NCI-H128 (cell line): ENCODE measurements around the gene NEU2.
"Not testable (repeated sequence)": the region's sequence is repeated elsewhere in the genome, so short reads cannot be mapped to it uniquely, and the experiment has no call there.

Experiments used
- DNase-seq: peaks from one replicate; lab custom pipeline; 2025; ENCODE audit not compliant: unreplicated experiment; lab: John Stamatoyannopoulos, UW

NEU2 gene

GRCh38 chr2:233010569-233011267 lies 21.8 kb upstream of the NEU2 start:
- no peak for DNase-seq

- no peak for DNase-seq
These were observed 21.2 kb upstream of the NEU2 start for GRCh38 chr2:233011268-233011650.

- no peak for DNase-seq
These were observed 20.8 kb upstream of the NEU2 start for GRCh38 chr2:233011702-233012131.

GRCh38 chr2:233012301-233012971 lies 20.0 kb upstream of the NEU2 start:
- DNase-seq: no peak

- DNase-seq: no peak
These were observed 19.4 kb upstream of the NEU2 start, which contains the start of gene NGEF for GRCh38 chr2:233013027-233013461. Gene NGEF (minus strand): TSS chr2:233013256. CDS start chr2:232974890, 38,366 bp downstream.

GRCh38 chr2:233013650-233014049 lies 18.8 kb upstream of the NEU2 start:
- DNase-seq: no peak

GRCh38 chr2:233015019-233015645 lies 17.3 kb upstream of the NEU2 start:
- DNase-seq: no peak

GRCh38 chr2:233017947-233018346 lies 14.5 kb upstream of the NEU2 start:
- DNase-seq: no peak

- not testable (repeated sequence) for DNase-seq
These were observed 12.9 kb upstream of the NEU2 start for GRCh38 chr2:233019610-233020009.

GRCh38 chr2:233020454-233020853 lies 12.0 kb upstream of the NEU2 start:
- no peak for DNase-seq

GRCh38 chr2:233021771-233022170 lies 10.7 kb upstream of the NEU2 start:
- DNase-seq: no peak

- no peak for DNase-seq
These were observed 9.9 kb upstream of the NEU2 start for GRCh38 chr2:233022561-233022960.

GRCh38 chr2:233023007-233023760 lies 9.3 kb upstream of the NEU2 start:
- no peak for DNase-seq

- DNase-seq: no peak
These were observed 8.6 kb upstream of the NEU2 start for GRCh38 chr2:233023761-233024410.

GRCh38 chr2:233025706-233026105 lies 6.8 kb upstream of the NEU2 start:
- no peak for DNase-seq

GRCh38 chr2:233026198-233026813 lies 6.2 kb upstream of the NEU2 start:
- no peak for DNase-seq

GRCh38 chr2:233029321-233029720 lies 3.2 kb upstream of the NEU2 start:
- DNase-seq: no peak

- no peak for DNase-seq
These were observed 644 bp upstream of the NEU2 start for GRCh38 chr2:233031556-233032500.

- DNase-seq: no peak
These were observed 1.2 kb downstream of the NEU2 start for GRCh38 chr2:233033672-233034071.
